GOT3 (cell line): ENCODE data around the gene TRPM2.

Source experiments
- DNase-seq: peaks from one replicate; lab custom pipeline; 2025; ENCODE audit warnings: mixed read lengths; lab: John Stamatoyannopoulos, UW

TRPM2 gene

DNA sequence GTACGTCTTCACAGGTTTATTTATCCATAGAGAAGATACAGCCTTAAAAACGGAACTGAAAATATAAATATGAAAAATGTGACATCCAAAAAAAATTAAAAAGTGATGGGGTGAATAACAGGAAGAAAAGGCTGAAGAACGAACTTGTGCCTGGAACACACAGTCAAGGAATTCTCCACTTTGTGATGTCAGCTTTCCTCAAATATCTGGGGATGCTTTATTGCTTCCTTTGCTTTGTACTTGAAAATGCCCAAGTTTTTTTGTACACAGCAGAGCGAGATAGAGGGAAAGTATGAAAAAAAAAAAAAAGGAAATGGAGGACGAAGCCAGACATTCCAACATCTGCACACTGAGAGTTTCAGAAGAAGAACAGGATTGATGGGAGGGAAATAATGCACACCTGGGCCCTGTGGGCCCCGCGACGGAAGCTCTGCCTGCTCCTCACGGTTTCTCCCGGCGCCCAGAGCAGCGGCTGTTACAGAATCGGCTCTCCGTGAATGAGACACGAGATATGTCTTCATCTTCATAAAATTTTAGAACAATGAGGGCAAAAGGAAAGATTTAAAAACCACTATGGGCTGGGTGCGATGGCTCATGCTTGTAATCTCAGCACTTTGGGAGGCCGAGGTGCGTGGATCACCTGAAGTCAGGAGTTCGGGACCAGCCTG is 91.9 kb downstream of the TRPM2 start:
- DNase-seq = no peak

GRCh38 chr21:44448651-44449131 is 95.3 kb downstream of the TRPM2 start:
- no peak for DNase-seq

- DNase-seq = no peak
Observed at GRCh38 chr21:44449473-44450363, 96.3 kb downstream of the TRPM2 start.

- DNase-seq = no peak
Observed at GRCh38 chr21:44450402-44450801, 97.0 kb downstream of the TRPM2 start.

GRCh38 chr21:44450999-44451398 is 97.6 kb downstream of the TRPM2 start:
- no peak for DNase-seq

GRCh38 chr21:44453120-44453519 is 99.7 kb downstream of the TRPM2 start:
- DNase-seq = no peak

DNA sequence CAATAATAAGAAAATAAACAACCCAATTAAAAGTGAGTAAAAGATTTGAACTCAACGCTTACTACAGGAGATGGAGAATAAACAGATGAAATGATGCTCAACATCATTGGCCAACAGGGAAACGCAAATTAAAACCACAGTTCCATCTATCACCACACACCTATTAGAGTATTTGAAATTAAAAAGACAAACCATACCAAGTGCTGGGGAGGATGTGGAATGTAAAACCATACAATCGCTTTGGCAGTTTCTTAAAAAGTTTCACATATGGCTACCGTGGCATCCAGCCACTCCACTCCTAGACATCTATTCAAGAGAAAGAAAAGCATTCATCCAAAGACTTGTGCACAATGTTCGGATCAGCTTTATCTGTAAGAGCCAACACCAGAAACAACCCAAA is 100.6 kb downstream of the TRPM2 start:
- DNase-seq = no peak

GRCh38 chr21:44454747-44455523 is 101.5 kb downstream of the TRPM2 start, which contains the start of gene LRRC3:
TSS of gene LRRC3 (plus strand) at chr21:44455510. CDS start at chr21:44456645, 1,135 bp downstream.
- no peak for DNase-seq

DNA sequence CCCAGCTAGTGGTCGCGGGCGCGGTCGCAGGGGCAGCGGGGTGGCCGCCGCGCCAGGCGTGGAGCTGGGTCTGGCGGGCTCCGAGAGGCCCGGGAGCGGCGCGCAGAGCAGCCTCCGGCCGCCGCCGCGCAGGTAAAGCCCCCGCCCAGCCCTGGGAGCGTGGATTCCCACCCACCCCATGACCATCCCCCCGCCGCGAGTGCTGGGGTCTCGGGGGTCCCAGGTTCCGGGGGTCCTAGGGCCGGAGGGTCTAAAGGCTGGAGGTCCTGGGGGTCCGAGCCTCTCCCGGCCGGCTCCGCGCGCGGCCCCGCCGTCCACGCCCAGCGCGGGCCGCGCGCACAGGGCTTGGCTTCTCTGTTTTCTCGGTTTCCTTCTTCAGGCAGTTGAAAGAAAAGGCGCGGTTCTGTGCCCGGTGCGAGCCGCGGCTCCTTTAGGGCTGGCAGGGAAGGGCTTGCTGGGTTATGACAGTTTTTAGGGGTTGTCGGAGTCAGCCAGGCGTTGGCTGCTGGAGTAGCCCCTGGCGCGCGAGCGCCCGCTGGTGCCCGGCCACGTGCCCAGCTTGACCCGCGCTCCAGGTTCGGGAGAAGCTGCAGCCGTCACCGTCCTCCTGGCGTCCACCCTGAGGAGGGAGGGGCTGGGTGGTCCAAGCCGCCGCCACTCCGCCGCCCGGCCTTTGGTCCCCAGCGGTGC is 102.2 kb downstream of the TRPM2 start:
- no peak for DNase-seq

- DNase-seq = no peak
Observed at GRCh38 chr21:44456214-44456914, 102.9 kb downstream of the TRPM2 start.

GRCh38 chr21:44456915-44457736 is 103.7 kb downstream of the TRPM2 start:
- DNase-seq = no peak

- DNase-seq = no peak
Observed at GRCh38 chr21:44458971-44459711, 105.7 kb downstream of the TRPM2 start.

GRCh38 chr21:44459712-44460440 is 106.5 kb downstream of the TRPM2 start:
- no peak for DNase-seq

- no peak for DNase-seq
Observed at GRCh38 chr21:44460441-44460755, 107.0 kb downstream of the TRPM2 start.

DNA sequence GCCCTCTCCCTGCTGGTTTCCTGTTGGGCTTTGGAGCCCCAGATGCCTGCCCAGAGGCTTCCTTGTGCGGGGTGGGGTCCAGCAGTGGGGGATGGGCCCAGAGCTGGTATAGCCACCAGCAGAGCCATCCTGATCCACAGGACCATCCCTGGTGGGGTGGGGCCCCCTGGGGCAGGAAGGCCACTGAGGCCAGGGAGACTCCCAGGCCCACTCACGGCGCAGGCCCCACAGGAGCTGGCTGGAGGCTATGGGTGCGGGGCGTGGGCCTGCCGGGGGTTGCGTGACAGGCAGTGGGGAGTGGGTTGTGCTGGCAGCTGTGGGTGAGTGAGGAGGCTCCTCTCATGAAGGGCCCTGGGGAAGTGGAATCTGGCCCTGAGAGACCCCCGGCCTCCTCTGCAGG is 107.6 kb downstream of the TRPM2 start:
- no peak for DNase-seq

- DNase-seq = no peak
Observed at GRCh38 chr21:44461464-44462001, 108.1 kb downstream of the TRPM2 start.

- DNase-seq = no peak
Observed at GRCh38 chr21:44462086-44462833, 108.8 kb downstream of the TRPM2 start.

DNA sequence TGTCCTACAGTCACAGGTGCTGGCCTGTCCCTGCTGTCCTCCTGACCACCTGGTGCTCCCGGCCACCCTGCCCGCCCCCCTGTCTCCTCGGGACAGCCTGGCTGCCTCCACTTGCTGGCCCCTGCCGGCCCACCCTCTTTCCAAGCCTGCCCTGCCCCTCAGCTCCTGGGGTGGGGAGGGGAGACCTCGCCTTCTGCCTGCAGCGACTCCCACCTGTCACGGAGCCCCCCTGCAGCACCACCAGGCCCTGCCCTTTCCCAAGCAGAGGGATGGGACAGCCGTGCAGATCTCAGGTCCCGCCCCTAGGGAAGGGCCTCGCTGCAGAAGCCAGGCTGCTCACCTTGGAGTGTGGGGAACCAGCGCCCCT is 109.4 kb downstream of the TRPM2 start:
- DNase-seq = no peak
